Right lobe of liver (tissue), 4 donors: Measurements from ENCODE around the gene BHLHE23.

ENCODE experiments used
- CTCF ChIP-seq, 4 donors: fragments of 200-600 bp in 3 of 4; fragments of 450-650 bp in 1 of 4; IDR thresholded peaks; one replicate each; pipeline versions ENCODE4 v1.5.1 to v1.8.0; 2016 to 2022; ENCODE audit warnings: antibody characterized with exemption in 4 of 4, mild to moderate bottlenecking in 2 of 4
- POLR2A ChIP-seq: fragments of 450-650 bp; IDR thresholded peaks from one replicate; pipeline ENCODE4 v1.6.1; 2017; ENCODE audit warnings: antibody characterized with exemption, mild to moderate bottlenecking
- donor health status: DM: no; HTN: no; CAD: no.
- donor health status: DM: no; HTN: no; CAD: no.
- donor health status: DM: no; HTN: yes; CAD: no.

- TF ChIP-seq CTCF (IDR thresholded peaks at IDR 0.05): no peak
- no peak for TF ChIP-seq POLR2A
Observed at GRCh38 chr20:62959101-62959971, 47.4 kb downstream of the BHLHE23 start.
